ENCODE data around the gene CASTOR1. TPM values are rescaled to one million over a fixed set of nuclear protein-coding genes. Genes with fewer than 3 reads are reported as not detected.

The CASTOR1 gene
- total RNA-seq, 1 donor: 5.8 TPM

- Histone ChIP-seq H3K9me3 (ENCODE audit: low read depth, low read length) (no peaks in the 10 kb centered on the region), H3K79me2 (ENCODE audit: insufficient read depth, low read length) (peaks cover 96% of the 10 kb centered on the region), H3K27ac (ENCODE audit: low read depth, low read length) (no peak overlapping the region), H3K27me3 (ENCODE audit: insufficient read depth, low read length) (no peaks in the 10 kb centered on the region), H3K4me3 (ENCODE audit: insufficient read depth, low read length) (no peak overlapping the region), H3K36me3 (ENCODE audit: insufficient read depth, low read length) (peaks cover 19% of the 10 kb centered on the region), H3K4me1 (ENCODE audit: insufficient read depth, low read length) (peaks cover 60% of the 10 kb centered on the region), H4K20me1 (ENCODE audit: insufficient read depth, low read length) (peaks cover 95% of the 10 kb centered on the region), H3K4me2 (ENCODE audit: insufficient read depth, low read length) (no peak overlapping the region), H2AFZ (ENCODE audit: low read length) (no peak overlapping the region)
- no peak for DNase-seq (ENCODE audit: insufficient read length, low spot score, missing footprints)
- TF ChIP-seq CTCF (IDR thresholded peaks at IDR 0.05; ENCODE audit: extremely low read depth, low read depth, low read length): no peak
Observed at GRCh38 chr22:30306627-30307011, 17.3 kb upstream of the CASTOR1 start.

GRCh38 chr22:30305906-30306626 lies 16.8 kb upstream of the CASTOR1 start:
- Histone ChIP-seq H4K20me1 (ENCODE audit: insufficient read depth, low read length) (peaks cover 93% of the 10 kb centered on the region), H2AFZ (ENCODE audit: low read length) (no peak overlapping the region), H3K4me2 (ENCODE audit: insufficient read depth, low read length) (no peak overlapping the region)

GRCh38 chr22:30305519-30305905 lies 16.2 kb upstream of the CASTOR1 start:
- Histone ChIP-seq H3K79me2 (ENCODE audit: insufficient read depth, low read length) (peaks cover 99% of the 10 kb centered on the region), H3K4me3 (ENCODE audit: insufficient read depth, low read length) (no peak overlapping the region), H4K20me1 (ENCODE audit: insufficient read depth, low read length) (peaks cover 92% of the 10 kb centered on the region), H2AFZ (ENCODE audit: low read length) (no peak overlapping the region), H3K9me3 (ENCODE audit: low read depth, low read length) (no peaks in the 10 kb centered on the region), H3K27me3 (ENCODE audit: insufficient read depth, low read length) (no peaks in the 10 kb centered on the region), H3K36me3 (ENCODE audit: insufficient read depth, low read length) (peaks cover 31% of the 10 kb centered on the region), H3K27ac (ENCODE audit: low read depth, low read length) (peak overlapping the region; percentile 23), H3K4me2 (ENCODE audit: insufficient read depth, low read length) (no peak overlapping the region), H3K4me1 (ENCODE audit: insufficient read depth, low read length) (peaks cover 49% of the 10 kb centered on the region)
- DNase-seq (ENCODE audit: insufficient read length, low spot score, missing footprints): no peak
- no peak for TF ChIP-seq CTCF (IDR thresholded peaks at IDR 0.05; ENCODE audit: extremely low read depth, low read depth, low read length)

More at GRCh38 chr22:30305906-30306626, 16.8 kb upstream of the CASTOR1 start:
- H3K27me3 ChIP-seq (ENCODE audit: insufficient read depth, low read length): no peaks in the 10 kb centered on the region
- H3K36me3 ChIP-seq (ENCODE audit: insufficient read depth, low read length): peaks cover 25% of the 10 kb centered on the region
- peaks cover 54% of the 10 kb centered on the region for H3K4me1 ChIP-seq (ENCODE audit: insufficient read depth, low read length)
- H3K4me3 ChIP-seq (ENCODE audit: insufficient read depth, low read length): no peak overlapping the region
- no peaks in the 10 kb centered on the region for H3K9me3 ChIP-seq (ENCODE audit: low read depth, low read length)
- TF ChIP-seq CTCF (IDR thresholded peaks at IDR 0.05; ENCODE audit: extremely low read depth, low read depth, low read length): no peak
- DNase-seq (ENCODE audit: insufficient read length, low spot score, missing footprints): no peak
- peaks cover 99% of the 10 kb centered on the region for H3K79me2 ChIP-seq (ENCODE audit: insufficient read depth, low read length)
- H3K27ac ChIP-seq (ENCODE audit: low read depth, low read length): peak overlapping the region; percentile 23

- no peak for TF ChIP-seq CTCF (IDR thresholded peaks at IDR 0.05; ENCODE audit: extremely low read depth, low read depth, low read length)
- H3K4me2 ChIP-seq (ENCODE audit: insufficient read depth, low read length): no peak overlapping the region
- H3K4me3 ChIP-seq (ENCODE audit: insufficient read depth, low read length): no peak overlapping the region
- H3K27me3 ChIP-seq (ENCODE audit: insufficient read depth, low read length): no peaks in the 10 kb centered on the region
- peaks cover 84% of the 10 kb centered on the region for H4K20me1 ChIP-seq (ENCODE audit: insufficient read depth, low read length)
- H3K9me3 ChIP-seq (ENCODE audit: low read depth, low read length): no peaks in the 10 kb centered on the region
- no peak for DNase-seq (ENCODE audit: insufficient read length, low spot score, missing footprints)
- no peak overlapping the region for H2AFZ ChIP-seq (ENCODE audit: low read length)
- H3K4me1 ChIP-seq (ENCODE audit: insufficient read depth, low read length): peaks cover 40% of the 10 kb centered on the region
- peak overlapping the region; percentile 1 for H3K27ac ChIP-seq (ENCODE audit: low read depth, low read length)
- peaks cover 33% of the 10 kb centered on the region for H3K36me3 ChIP-seq (ENCODE audit: insufficient read depth, low read length)
- peaks cover 96% of the 10 kb centered on the region for H3K79me2 ChIP-seq (ENCODE audit: insufficient read depth, low read length)
Observed at GRCh38 chr22:30304495-30305244, 15.4 kb upstream of the CASTOR1 start.
